Immature natural killer cell (primary cell): Measurements from ENCODE around the gene IL11. TPM values are rescaled to one million over a fixed set of nuclear protein-coding genes. Genes with fewer than 3 reads are reported as not detected.
"Not testable (repeated sequence)": the region's sequence is repeated elsewhere in the genome, so short reads cannot be mapped to it uniquely, and the experiment has no call there.

Experiments
- DNase-seq, 3 donors: peaks; one replicate each; pipeline ENCODE4 v3.0.0; 2022; ENCODE audit warnings: mixed read lengths in 1 of 3
- H3K27ac Mint-ChIP-seq, 6 donors: one replicate each; pipeline ENCODE4 v1.8.0; 2020; ENCODE audit warnings: mixed read lengths in 6 of 6, mild to moderate bottlenecking in 5 of 6, inconsistent platforms in 4 of 6, moderate library complexity in 3 of 6
- H3K27me3 Mint-ChIP-seq, 3 donors: one replicate each; pipeline ENCODE4 v1.8.0; 2020 to 2021; ENCODE audit warnings: low read depth in 3 of 3, mild to moderate bottlenecking in 3 of 3, mixed read lengths in 3 of 3, moderate library complexity in 3 of 3, inconsistent platforms in 1 of 3
- H3K36me3 Mint-ChIP-seq, 3 donors: one replicate each; pipeline ENCODE4 v1.8.0; 2020; ENCODE audit warnings: mixed read lengths in 3 of 3, inconsistent platforms in 2 of 3, mild to moderate bottlenecking in 2 of 3
- H3K4me1 Mint-ChIP-seq, 2 donors: one replicate each; pipeline ENCODE4 v1.8.0; 2020; ENCODE audit warnings: inconsistent platforms in 2 of 2, mild to moderate bottlenecking in 2 of 2, mixed read lengths in 2 of 2, moderate library complexity in 1 of 2
- H3K4me3 Mint-ChIP-seq, 5 donors: one replicate each; pipeline ENCODE4 v1.8.0; 2020; ENCODE audit warnings: mild to moderate bottlenecking in 5 of 5, mixed read lengths in 5 of 5, inconsistent platforms in 3 of 5, moderate library complexity in 3 of 5
- H3K9me3 Mint-ChIP-seq, 6 donors: one replicate each; pipeline ENCODE4 v1.8.0; 2020; ENCODE audit warnings: mild to moderate bottlenecking in 6 of 6, mixed read lengths in 6 of 6, inconsistent platforms in 4 of 6, moderate library complexity in 3 of 6
- polyA plus RNA-seq, 3 donors: library from polyadenylated mRNA; unstranded; fragments of 300-500 nt; fragmentation: Illumina TruSeq; gene quantifications; one replicate each; pipeline ENCODE4 v1.2.3, GENCODE V29; 2021

IL11 gene
- polyA plus RNA-seq, result not detected

DNA sequence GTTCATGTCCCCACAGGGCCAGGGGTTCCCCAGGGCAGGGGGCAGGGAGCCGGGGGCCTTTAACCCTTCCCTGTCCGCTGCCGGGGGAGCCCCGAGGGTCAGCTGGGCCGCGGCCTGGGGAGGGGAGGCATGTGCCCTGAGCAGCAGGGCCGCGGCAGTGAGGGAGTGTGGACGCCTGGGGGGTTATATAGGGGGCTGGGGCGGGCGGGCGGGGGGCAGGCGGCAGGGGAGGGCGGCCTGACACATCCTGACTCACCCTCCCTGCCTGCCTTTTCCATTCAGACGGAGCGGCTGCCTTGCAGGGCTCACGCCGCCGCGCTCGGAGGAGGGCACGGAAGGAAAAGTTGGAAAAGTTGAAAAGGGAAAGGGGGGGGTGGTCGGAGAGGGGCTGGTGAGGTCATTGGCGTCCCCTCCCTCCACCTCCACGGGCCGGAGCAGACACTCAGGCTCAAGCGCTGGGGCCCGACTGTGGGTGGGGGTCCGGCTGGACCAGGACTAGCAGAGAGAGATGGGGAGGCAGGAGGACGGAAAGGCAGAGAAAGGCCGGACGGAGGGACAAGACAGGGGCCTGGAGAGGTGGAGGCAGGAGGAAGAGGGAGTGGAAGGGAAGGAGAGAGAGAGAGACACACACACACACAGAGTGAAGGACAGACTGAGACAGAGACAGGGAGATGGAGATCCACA is at the start of gene IL11:
IL11 (minus strand) TSS at position 159 of the 684 bp plus-strand sequence; CDS start at position 6, 153 bp downstream.
- no peaks in the 10 kb centered on the region for H3K36me3 Mint-ChIP-seq
- H3K27ac Mint-ChIP-seq, result no peak within 1 kb of the TSS
- no peaks in the 10 kb centered on the region for H3K9me3 Mint-ChIP-seq
- H3K4me3 Mint-ChIP-seq, result peak within 1 kb of the TSS in 4 of 5 donors; percentile 47 to 78 (median 65)
- H3K27me3 Mint-ChIP-seq, result peaks cover 14 to 18% (median 15%) of the 10 kb centered on the region in 3 donors
- H3K4me1 Mint-ChIP-seq, result peaks cover 0 to 6% of the 10 kb centered on the region in 2 donors
- DNase-seq, result no peak

DNA sequence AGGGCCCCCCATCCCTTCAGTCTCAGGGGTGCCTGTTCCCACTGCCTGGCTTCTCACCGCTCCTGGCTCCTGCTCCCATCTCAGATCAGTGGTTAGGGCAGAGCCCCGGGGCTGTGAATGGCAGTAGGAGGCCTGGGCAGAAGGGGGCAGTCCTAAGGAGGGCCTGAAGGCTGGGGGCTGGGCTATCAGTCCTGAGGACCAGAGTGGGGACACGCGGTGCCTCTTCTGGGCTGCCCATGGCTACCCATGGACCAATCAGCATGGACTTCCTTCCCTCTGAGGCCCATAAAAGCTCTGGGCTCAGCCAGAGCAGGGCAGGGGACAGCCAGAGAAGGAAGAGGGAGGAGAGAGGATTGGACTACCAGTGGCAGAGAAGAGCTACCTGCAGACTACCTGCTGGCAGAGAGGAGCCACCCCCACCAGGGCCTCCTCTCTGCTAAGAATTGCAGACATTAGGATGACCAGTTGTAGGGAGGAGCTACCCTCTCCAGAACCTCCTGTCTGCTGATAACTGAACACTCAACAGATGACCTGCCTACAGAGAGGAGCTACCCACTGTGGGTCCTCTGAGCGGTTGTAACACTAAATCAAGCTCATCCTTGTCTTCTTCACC is 49.5 kb upstream of the IL11 start:
- no peak overlapping the region for H3K4me3 Mint-ChIP-seq
- no peak for DNase-seq
- no peaks in the 10 kb centered on the region for H3K36me3 Mint-ChIP-seq
- peaks cover 2 to 18% (median 10%) of the 10 kb centered on the region in 3 donors for H3K27me3 Mint-ChIP-seq
- H3K27ac Mint-ChIP-seq, result peak overlapping the region in 1 of 6 donors; percentile 53
- no peaks in the 10 kb centered on the region for H3K9me3 Mint-ChIP-seq
- peaks cover 5 to 7% of the 10 kb centered on the region in 2 donors for H3K4me1 Mint-ChIP-seq

DNA sequence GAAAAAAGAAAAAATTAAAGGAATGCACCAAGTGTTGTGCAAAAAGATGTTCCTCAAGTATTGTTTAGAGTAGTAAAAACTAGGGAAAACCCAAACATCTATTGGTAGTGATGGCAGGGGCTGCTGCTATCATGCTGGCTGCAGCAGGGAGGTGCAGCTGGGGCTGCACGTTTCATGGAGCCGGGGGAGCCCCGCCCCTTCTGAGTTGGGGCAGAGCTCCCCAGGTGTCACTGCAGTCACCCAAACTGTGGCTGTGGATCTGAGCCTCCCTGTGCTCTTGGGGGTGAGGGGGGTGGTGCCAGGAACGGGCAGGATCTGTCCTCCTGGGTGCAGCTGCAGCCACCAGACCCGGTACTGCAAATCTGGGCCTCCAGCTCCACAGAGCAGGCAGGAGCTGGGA is 48.8 kb upstream of the IL11 start:
- no peak overlapping the region for H3K27ac Mint-ChIP-seq
- H3K27me3 Mint-ChIP-seq, result peaks cover 2 to 21% (median 10%) of the 10 kb centered on the region in 3 donors
- no peaks in the 10 kb centered on the region for H3K36me3 Mint-ChIP-seq
- no peak overlapping the region for H3K4me3 Mint-ChIP-seq
- peaks cover 5 to 7% of the 10 kb centered on the region in 2 donors for H3K4me1 Mint-ChIP-seq
- no peaks in the 10 kb centered on the region for H3K9me3 Mint-ChIP-seq
- DNase-seq, result no peak

DNA sequence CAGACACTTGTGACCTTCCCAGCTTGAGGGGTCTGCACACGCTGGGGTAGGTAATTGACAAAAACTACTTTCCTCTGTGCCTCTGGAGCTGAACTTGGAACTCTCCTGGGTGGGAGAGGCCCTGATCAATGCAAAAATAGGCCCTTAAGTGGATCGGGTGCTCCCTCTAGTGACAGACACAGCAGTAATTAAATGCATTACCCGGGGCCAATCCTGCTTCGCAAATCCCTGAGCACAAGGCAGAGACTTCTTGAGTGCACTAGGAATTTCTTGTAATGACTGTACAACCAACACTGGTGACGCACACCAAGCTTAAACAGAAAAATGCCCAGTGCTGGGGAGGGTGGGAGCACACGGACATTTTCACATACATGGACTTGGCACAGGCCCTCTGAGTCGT is 47.9 kb upstream of the IL11 start:
- no peak overlapping the region for H3K4me3 Mint-ChIP-seq
- H3K27me3 Mint-ChIP-seq, result peaks cover 2 to 17% (median 10%) of the 10 kb centered on the region in 3 donors
- H3K27ac Mint-ChIP-seq, result peak overlapping the region in 1 of 6 donors; percentile 49
- peaks cover 5 to 7% of the 10 kb centered on the region in 2 donors for H3K4me1 Mint-ChIP-seq
- no peaks in the 10 kb centered on the region for H3K36me3 Mint-ChIP-seq
- no peaks in the 10 kb centered on the region for H3K9me3 Mint-ChIP-seq
- DNase-seq, result peak; percentile 33 to 57 (median 39)

DNA sequence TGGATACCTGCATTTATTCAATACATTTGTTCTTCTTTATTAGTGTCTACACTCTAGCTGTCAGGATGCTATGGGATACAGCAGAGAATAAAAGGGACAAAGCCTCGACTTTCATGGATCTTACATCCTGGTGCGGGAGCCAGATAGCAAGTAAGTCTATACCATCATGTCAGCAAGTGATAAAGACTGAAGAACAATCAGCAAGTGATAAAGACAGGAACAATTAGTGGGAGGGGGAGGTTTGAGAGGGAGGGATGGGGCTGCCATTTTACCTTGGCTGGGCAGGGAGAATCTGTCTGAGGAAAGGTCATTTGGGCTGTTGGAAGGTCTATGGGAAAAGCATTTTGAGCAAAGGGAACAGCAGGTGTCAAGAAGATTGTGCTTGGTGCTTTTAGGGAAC is 39.9 kb upstream of the IL11 start:
- peak overlapping the region in 1 of 5 donors; percentile 92 for H3K4me3 Mint-ChIP-seq
- H3K4me1 Mint-ChIP-seq, result peaks cover 27 to 34% of the 10 kb centered on the region in 2 donors
- H3K27me3 Mint-ChIP-seq, result peaks cover 11 to 18% (median 15%) of the 10 kb centered on the region in 3 donors
- H3K9me3 Mint-ChIP-seq, result no peaks in the 10 kb centered on the region
- H3K36me3 Mint-ChIP-seq, result peaks cover 0 to 13% (median 5%) of the 10 kb centered on the region in 3 donors
- peak overlapping the region in 2 of 6 donors; percentile 34 to 47 for H3K27ac Mint-ChIP-seq
- no peak for DNase-seq

DNA sequence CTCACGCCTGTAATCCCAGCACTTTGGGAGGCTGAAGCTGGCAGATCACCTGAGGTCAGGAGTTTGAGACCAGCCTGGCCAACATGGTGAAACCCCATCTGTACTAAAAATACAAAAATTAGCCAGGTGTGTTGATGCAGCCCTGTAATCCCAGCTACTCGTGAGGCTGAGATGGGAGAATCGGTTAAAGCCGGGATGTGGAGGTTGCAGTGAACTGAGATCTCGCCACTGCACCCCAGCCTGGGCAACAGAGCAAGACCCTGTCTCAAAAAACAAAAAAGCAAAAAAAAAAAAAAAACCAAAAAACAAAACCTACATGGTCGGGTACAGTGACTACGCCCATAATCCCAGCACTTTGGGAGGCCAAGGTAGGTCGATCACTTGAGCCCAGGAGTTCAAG is 38.9 kb upstream of the IL11 start:
- Mint-ChIP-seq H3K4me3 (peak overlapping the region; percentile 34 to 92 (median 51)), H3K27ac (peak overlapping the region; percentile 81 to 100 (median 98)), H3K4me1 (peaks cover 27 to 34% of the 10 kb centered on the region in 2 donors), H3K27me3 (peaks cover 11 to 15% (median 14%) of the 10 kb centered on the region in 3 donors), H3K36me3 (peaks cover 0 to 13% (median 5%) of the 10 kb centered on the region in 3 donors)
- not testable (repeated sequence) for DNase-seq, H3K9me3 Mint-ChIP-seq

DNA sequence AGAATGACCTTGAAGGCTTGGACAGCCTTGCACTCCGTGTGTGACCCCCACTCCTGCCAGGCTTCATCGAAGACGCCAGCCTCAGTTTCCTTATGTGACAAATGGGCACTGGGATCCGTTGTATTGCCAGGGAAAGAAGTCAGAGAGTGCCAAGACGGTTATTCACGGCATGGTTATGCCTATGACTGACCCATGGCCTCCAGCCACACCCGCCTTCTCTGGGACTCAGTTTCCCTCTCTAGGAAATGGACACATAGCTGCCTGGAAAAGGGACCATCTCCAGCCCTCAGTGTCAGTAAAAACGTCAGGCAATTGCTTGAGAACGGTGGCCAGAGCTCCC is 38.2 kb upstream of the IL11 start:
- H3K4me1 Mint-ChIP-seq, result peaks cover 27 to 34% of the 10 kb centered on the region in 2 donors
- peak overlapping the region; percentile 96 to 100 (median 99) for H3K27ac Mint-ChIP-seq
- peaks cover 0 to 18% (median 5%) of the 10 kb centered on the region in 3 donors for H3K36me3 Mint-ChIP-seq
- no peaks in the 10 kb centered on the region for H3K9me3 Mint-ChIP-seq
- no peak for DNase-seq
- H3K27me3 Mint-ChIP-seq, result peaks cover 11 to 15% (median 14%) of the 10 kb centered on the region in 3 donors
- H3K4me3 Mint-ChIP-seq, result peak overlapping the region; percentile 91 to 96 (median 93)

DNA sequence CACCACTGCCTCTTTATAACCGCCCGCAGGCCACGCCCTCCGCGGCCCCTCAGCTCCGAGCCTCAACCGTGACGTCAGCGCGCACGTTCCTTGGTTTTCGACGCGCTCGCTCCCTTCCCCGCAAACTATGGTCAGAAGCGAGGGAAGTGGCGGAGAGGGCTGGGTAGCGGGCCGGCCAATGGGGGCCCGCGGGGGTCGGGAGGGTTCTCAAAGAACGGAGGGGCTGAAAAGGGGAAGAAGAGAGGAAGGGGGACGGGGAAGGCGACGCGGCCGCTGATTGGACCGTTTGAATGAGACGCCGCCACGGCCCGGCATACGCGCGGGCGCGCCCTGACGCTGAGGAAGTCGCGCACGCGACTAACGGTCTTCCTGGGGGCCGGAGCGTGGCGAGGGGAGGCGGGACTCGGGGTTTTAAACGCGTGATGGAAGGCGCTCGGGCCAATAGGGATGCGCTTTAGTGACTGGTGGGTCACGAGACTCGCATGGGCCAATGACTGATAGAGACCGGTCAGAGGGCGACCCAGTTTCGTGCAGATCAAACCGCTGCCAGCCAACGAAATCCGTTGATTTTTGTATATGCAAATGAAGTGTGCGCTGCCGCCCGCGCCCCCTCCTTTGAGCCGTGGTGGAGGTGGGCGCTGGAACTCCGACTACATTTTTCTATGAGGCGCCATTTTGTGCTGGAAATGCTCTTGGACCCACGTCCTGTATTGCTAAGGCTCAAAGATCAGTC is 37.7 kb upstream of the IL11 start:
- Mint-ChIP-seq H3K9me3 (no peaks in the 10 kb centered on the region), H3K27ac (peak overlapping the region; percentile 96 to 100 (median 99)), H3K4me1 (peaks cover 32 to 35% of the 10 kb centered on the region in 2 donors), H3K4me3 (peak overlapping the region; percentile 91 to 96 (median 93)), H3K36me3 (peaks cover 0 to 22% (median 9%) of the 10 kb centered on the region in 3 donors), H3K27me3 (peaks cover 11 to 18% (median 14%) of the 10 kb centered on the region in 3 donors)
- DNase-seq, result peak; percentile 98 to 99 (median 99)

DNA sequence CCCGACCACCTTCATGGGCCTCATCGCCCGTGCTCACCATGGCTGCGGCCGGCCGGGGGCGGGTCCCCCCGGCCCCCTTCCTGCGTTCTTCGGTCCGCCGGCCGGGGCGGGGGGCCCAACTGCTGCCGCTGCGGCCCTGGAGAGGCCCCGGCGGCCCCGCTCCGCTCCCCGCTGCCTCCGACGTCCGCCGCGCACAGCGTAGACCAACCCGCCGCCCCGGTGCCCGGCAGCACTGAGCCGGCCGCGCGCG is 37.2 kb upstream of the IL11 start, which contains the start of gene UBE2S:
UBE2S (minus strand) TSS at position 239 of the 250 bp plus-strand sequence; CDS start at position 40, 199 bp downstream.
- peaks cover 32 to 35% of the 10 kb centered on the region in 2 donors for H3K4me1 Mint-ChIP-seq
- not testable (repeated sequence) for DNase-seq, H3K9me3 Mint-ChIP-seq
- peaks cover 11 to 18% (median 14%) of the 10 kb centered on the region in 3 donors for H3K27me3 Mint-ChIP-seq
- peaks cover 0 to 24% (median 9%) of the 10 kb centered on the region in 3 donors for H3K36me3 Mint-ChIP-seq
- peak within 1 kb of the TSS; percentile 91 to 96 (median 93) for H3K4me3 Mint-ChIP-seq
- H3K27ac Mint-ChIP-seq, result peak within 1 kb of the TSS; percentile 96 to 100 (median 99)

DNA sequence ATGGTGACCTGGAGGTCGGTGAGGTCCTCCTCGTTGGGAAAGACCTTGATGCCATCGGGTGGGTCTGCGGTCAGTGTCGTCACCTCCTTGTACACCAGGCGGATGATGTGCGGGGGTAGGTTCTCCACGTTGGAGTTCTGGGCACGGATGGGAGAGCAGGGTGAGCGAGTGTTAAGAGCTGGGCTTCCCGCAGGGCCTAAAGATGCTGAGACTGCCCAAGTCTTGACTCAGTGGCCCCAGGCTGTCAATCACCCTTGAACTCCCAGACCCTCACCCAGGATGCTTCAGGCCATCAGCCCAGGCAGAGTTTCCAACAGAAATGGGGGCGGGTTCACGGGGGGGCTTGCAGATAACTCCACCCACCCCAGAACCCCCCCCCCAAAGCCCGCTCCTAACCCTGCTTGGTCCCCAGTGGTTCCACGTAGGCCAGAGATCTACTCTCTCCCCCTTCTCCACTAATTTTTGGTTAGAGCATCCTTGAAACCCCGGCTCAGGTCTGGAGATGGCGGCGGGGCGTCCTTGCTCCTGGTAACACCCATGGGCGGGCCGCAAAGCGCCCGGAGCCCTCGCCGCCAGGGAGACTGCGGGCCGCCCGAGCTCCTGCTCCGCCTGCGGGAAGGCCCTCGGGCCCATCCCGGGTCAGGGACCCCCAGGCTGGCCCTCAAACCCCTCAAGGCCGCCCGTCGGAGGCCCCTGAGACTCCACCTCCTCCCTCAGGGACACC is 36.7 kb upstream of the IL11 start:
- no peaks in the 10 kb centered on the region for H3K9me3 Mint-ChIP-seq
- no peak for DNase-seq
- H3K4me3 Mint-ChIP-seq, result peak overlapping the region; percentile 83 to 96 (median 93)
- H3K27ac Mint-ChIP-seq, result peak overlapping the region; percentile 81 to 100 (median 88)
- peaks cover 0 to 29% (median 12%) of the 10 kb centered on the region in 3 donors for H3K36me3 Mint-ChIP-seq
- peaks cover 32 to 35% of the 10 kb centered on the region in 2 donors for H3K4me1 Mint-ChIP-seq
- peaks cover 11 to 18% (median 14%) of the 10 kb centered on the region in 3 donors for H3K27me3 Mint-ChIP-seq

DNA sequence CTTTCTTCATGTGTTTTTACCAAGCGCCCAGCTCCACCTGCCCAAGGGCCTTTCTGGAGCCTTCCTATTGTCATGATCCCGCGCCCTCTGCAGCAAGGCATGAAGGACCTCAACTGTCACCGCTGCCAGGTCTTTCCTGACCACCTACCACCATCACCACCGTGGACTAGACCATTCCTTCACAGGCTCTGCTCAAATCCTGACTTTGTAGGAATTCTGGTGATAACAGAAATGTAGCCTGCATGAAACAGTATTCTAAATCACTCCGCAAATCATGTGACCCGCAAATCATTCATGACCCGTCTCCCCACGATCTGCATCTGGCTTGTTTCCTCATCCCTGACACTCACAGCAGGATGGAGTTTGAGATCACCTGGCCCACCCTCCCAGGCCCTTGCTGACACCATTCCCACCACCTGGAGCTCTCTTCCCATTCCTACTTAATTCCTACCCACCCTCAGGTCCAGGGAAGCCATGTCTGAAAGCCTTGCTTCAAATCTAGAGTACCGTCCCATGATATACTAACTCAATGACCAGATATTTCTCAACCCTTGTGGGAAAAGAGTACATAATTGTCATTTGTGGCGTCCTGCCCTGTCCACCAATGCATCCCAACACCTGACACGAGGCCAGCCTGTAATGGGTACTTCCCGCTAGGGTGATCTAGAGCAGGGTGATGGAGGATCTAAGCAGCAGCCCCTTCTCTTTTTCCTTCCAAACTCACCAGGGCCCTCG is 36.0 kb upstream of the IL11 start:
- Mint-ChIP-seq H3K4me1 (peaks cover 32 to 35% of the 10 kb centered on the region in 2 donors), H3K27me3 (peaks cover 11 to 18% (median 14%) of the 10 kb centered on the region in 3 donors), H3K36me3 (peaks cover 0 to 32% (median 15%) of the 10 kb centered on the region in 3 donors), H3K4me3 (peak overlapping the region; percentile 78 to 91 (median 83)), H3K27ac (peak overlapping the region; percentile 73 to 99 (median 86)), H3K9me3 (no peaks in the 10 kb centered on the region)
- no peak for DNase-seq

DNA sequence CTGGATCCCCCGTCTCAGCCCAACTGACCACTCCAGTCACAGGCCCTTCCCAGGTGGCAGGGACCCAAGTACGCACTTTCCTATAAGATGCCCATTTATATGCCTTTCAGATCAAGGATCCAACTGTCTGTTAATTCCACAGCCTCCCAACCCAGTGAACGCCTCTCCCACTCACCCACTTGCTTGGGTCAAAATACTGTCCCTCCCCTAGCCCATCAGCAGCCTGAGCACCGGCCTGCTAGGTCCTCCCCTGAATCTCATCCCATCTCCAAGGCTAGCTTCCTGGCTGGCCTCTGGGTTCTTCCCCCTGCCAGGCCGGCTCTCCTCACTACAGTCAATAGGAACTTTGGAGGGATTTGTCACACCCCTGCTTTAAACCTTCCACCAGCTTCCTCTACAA is 35.4 kb upstream of the IL11 start:
- Mint-ChIP-seq H3K36me3 (peaks cover 1 to 32% (median 17%) of the 10 kb centered on the region in 3 donors), H3K9me3 (no peaks in the 10 kb centered on the region), H3K4me1 (peaks cover 32 to 35% of the 10 kb centered on the region in 2 donors), H3K4me3 (peak overlapping the region; percentile 63 to 91 (median 80)), H3K27me3 (peaks cover 11 to 18% (median 14%) of the 10 kb centered on the region in 3 donors), H3K27ac (peak overlapping the region in 5 of 6 donors; percentile 55 to 89 (median 73))
- DNase-seq, result no peak
